BJ (cell line): Measurements from ENCODE around the gene TRIAP1. TPM values are rescaled to one million over a fixed set of nuclear protein-coding genes. Genes with fewer than 3 reads are reported as not detected.

Experiments used
- CTCF ChIA-PET: fragments of 350-600 bp; formaldehyde crosslinking; extraction: SDS; loops from one replicate; lab custom pipeline; 2021; ENCODE audit warnings: antibody characterized with exemption, inconsistent platforms; lab: Yijun Ruan, JAX
- POLR2A ChIA-PET: fragments of 300-600 bp; sonication (Branson Sonifier 250); formaldehyde crosslinking; extraction: SDS; loops from one replicate; lab custom pipeline; 2021; ENCODE audit warnings: antibody characterized with exemption; lab: Charles Lee
- DNase-seq: peaks from one replicate; pipeline ENCODE4 v3.0.0-alpha.2; 2011; ENCODE audit warnings: low read depth
- H3K27me3 ChIP-seq: 2 replicates; pipeline ENCODE4 v1.6.0; 2011; ENCODE audit warnings: low read length; ENCODE audit not compliant: control insufficient read depth, insufficient read depth
- H3K36me3 ChIP-seq: 2 replicates; pipeline ENCODE4 v1.5.1; 2011; ENCODE audit warnings: low read length; ENCODE audit not compliant: control insufficient read depth, insufficient read depth
- H3K4me3 ChIP-seq: 2 replicates; pipeline ENCODE4 v1.5.1; 2011; ENCODE audit warnings: low read depth, mild to moderate bottlenecking, control low read depth, low read length
- CTCF ChIP-seq: IDR thresholded peaks from 2 replicates; pipeline ENCODE4 v1.5.1; 2011; ENCODE audit warnings: low read depth, mild to moderate bottlenecking, control low read depth, inconsistent platforms, low read length, moderate library complexity; ENCODE audit not compliant: insufficient read depth
- polyA plus RNA-seq: library from polyadenylated mRNA; depleted of rRNA; stranded (reverse); fragments of >200 nt; gene quantifications from 2 replicates; pipeline ENCODE4 v1.2.3, GENCODE V29; 2011

The TRIAP1 gene
- polyA plus RNA-seq, 1 experiment: 24.7 TPM

GRCh38 chr12:120403869-120404268, 42.3 kb downstream of the TRIAP1 start:
- H3K4me3 ChIP-seq: no peak overlapping the region
- ChIA-PET POLR2A (no interaction called here), CTCF (interaction anchor here (0.6 to 1.0 kb wide), 2 partner anchors 13 to 27 kb away, joined by 3 read pairs; no protein-coding TSS in a partner anchor)
- DNase-seq: no peak
- no peaks in the 10 kb centered on the region for H3K36me3 ChIP-seq
- TF ChIP-seq CTCF: no peak
- peaks cover 2% of the 10 kb centered on the region for H3K27me3 ChIP-seq

GRCh38 chr12:120402217-120402616, 44.0 kb downstream of the TRIAP1 start:
- no peak for DNase-seq
- TF ChIP-seq CTCF: no peak
- Histone ChIP-seq H3K27me3 (peaks cover 4% of the 10 kb centered on the region), H3K4me3 (no peak overlapping the region), H3K36me3 (no peaks in the 10 kb centered on the region)
- CTCF ChIA-PET: interaction anchor here (1.4 kb wide), 1 partner anchor 45 kb away, joined by 3 read pairs; no protein-coding TSS in a partner anchor
- POLR2A ChIA-PET: no interaction called here

GRCh38 chr12:120399531-120399930, 46.7 kb downstream of the TRIAP1 start:
- ChIA-PET CTCF (interaction anchor here (1.2 kb wide), 1 partner anchor 58 kb away, joined by 3 read pairs; no protein-coding TSS in a partner anchor), POLR2A (no interaction called here)
- DNase-seq: no peak
- H3K36me3 ChIP-seq: no peaks in the 10 kb centered on the region
- TF ChIP-seq CTCF: no peak
- H3K27me3 ChIP-seq: peaks cover 10% of the 10 kb centered on the region
- H3K4me3 ChIP-seq: no peak overlapping the region

GRCh38 chr12:120397824-120398540, 48.2 kb downstream of the TRIAP1 start:
- DNase-seq: no peak
- no peak for TF ChIP-seq CTCF
- H3K27me3 ChIP-seq: peaks cover 13% of the 10 kb centered on the region
- POLR2A ChIA-PET: no interaction called here
- no peaks in the 10 kb centered on the region for H3K36me3 ChIP-seq
- no peak overlapping the region for H3K4me3 ChIP-seq
- CTCF ChIA-PET: no interaction called here

GRCh38 chr12:120394483-120395367, 51.5 kb downstream of the TRIAP1 start:
- H3K27me3 ChIP-seq: peaks cover 14% of the 10 kb centered on the region
- TF ChIP-seq CTCF: no peak
- ChIA-PET CTCF (interaction anchor here (2.0 kb wide), 1 partner anchor 38 kb away, joined by 6 read pairs; no protein-coding TSS in a partner anchor), POLR2A (no interaction called here)
- H3K4me3 ChIP-seq: no peak overlapping the region
- no peaks in the 10 kb centered on the region for H3K36me3 ChIP-seq
- DNase-seq: no peak
